Gastroesophageal sphincter (tissue), 3 donors: Measurements from ENCODE around the gene KCNJ1.

Source experiments
- POLR2A ChIP-seq, 2 donors: fragments of 450-650 bp; IDR thresholded peaks; one replicate each; pipeline ENCODE4 v1.6.1; 2017; ENCODE audit warnings: antibody characterized with exemption in 2 of 2, mild to moderate bottlenecking in 2 of 2, moderate library complexity in 1 of 2
- POLR2AphosphoS5 ChIP-seq: sonication (generic); formaldehyde crosslinking; IDR thresholded peaks from one replicate; pipeline ENCODE4 v1.6.1; 2017; ENCODE audit warnings: antibody characterized with exemption
- TF ChIP-seq, protein P1 (sequence below), 4 experiments: fragments of 200-600 bp in 2 of 4; fragments of 450-650 bp in 2 of 4; sonication (generic) in 1 of 4; IDR thresholded peaks; one replicate each; pipeline ENCODE4 v1.5.1; 2017 to 2019; ENCODE audit warnings: antibody characterized with exemption in 4 of 4, mild to moderate bottlenecking in 2 of 4, moderate library complexity in 2 of 4

DNA sequence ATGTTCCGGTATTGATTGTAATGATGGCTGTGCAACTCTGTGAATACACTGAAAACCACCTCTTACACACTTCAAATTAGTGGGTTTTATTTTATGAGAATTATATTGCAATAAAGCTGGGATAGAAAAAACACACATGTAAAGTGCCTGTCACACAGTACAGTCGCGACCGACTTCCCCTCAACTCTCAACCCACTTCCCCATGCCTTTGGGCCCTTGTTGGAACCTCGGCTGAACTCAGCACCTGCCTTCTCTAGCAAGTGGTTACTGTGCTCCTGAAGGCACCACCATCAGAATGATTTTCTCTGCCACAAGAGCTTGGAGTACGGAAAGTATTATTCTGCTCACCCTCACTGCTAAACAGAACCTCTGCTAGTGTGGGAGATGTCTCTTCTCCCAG is 13.5 kb downstream of the KCNJ1 start:
- TF ChIP-seq POLR2A (IDR thresholded peaks at IDR 0.05), result no peak
- TF ChIP-seq, protein P1, sequence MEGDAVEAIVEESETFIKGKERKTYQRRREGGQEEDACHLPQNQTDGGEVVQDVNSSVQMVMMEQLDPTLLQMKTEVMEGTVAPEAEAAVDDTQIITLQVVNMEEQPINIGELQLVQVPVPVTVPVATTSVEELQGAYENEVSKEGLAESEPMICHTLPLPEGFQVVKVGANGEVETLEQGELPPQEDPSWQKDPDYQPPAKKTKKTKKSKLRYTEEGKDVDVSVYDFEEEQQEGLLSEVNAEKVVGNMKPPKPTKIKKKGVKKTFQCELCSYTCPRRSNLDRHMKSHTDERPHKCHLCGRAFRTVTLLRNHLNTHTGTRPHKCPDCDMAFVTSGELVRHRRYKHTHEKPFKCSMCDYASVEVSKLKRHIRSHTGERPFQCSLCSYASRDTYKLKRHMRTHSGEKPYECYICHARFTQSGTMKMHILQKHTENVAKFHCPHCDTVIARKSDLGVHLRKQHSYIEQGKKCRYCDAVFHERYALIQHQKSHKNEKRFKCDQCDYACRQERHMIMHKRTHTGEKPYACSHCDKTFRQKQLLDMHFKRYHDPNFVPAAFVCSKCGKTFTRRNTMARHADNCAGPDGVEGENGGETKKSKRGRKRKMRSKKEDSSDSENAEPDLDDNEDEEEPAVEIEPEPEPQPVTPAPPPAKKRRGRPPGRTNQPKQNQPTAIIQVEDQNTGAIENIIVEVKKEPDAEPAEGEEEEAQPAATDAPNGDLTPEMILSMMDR (IDR thresholded peaks at IDR 0.05), result no peak
- TF ChIP-seq POLR2AphosphoS5, result no peak
